Endothelial cell (in vitro differentiated cells): Measurements from ENCODE around the gene TMEM151B. TPM values are rescaled to one million over a fixed set of nuclear protein-coding genes. Genes with fewer than 3 reads are reported as not detected.

Experiments
- DNase-seq: peaks from one replicate; pipeline ENCODE4 v3.0.0; 2021; ENCODE audit warnings: low spot score
- H3K27ac Mint-ChIP-seq: one replicate; pipeline ENCODE4 v1.8.0; 2021; ENCODE audit warnings: mixed read lengths, inconsistent platforms; ENCODE audit not compliant: unreplicated experiment
- H3K27me3 Mint-ChIP-seq: one replicate; pipeline ENCODE4 v1.8.0; 2021; ENCODE audit warnings: mild to moderate bottlenecking, moderate library complexity, mixed read lengths, inconsistent platforms; ENCODE audit not compliant: unreplicated experiment
- H3K36me3 Mint-ChIP-seq: one replicate; pipeline ENCODE4 v1.8.0; 2021; ENCODE audit warnings: mild to moderate bottlenecking, low read depth, mixed read lengths, inconsistent platforms; ENCODE audit not compliant: unreplicated experiment
- H3K4me1 Mint-ChIP-seq: one replicate; pipeline ENCODE4 v1.8.0; 2021; ENCODE audit warnings: mild to moderate bottlenecking, mixed read lengths, inconsistent platforms; ENCODE audit not compliant: unreplicated experiment
- H3K4me3 Mint-ChIP-seq: one replicate; pipeline ENCODE4 v1.8.0; 2021; ENCODE audit warnings: mild to moderate bottlenecking, mixed read lengths, inconsistent platforms; ENCODE audit not compliant: unreplicated experiment
- H3K9me3 Mint-ChIP-seq: one replicate; pipeline ENCODE4 v1.8.0; 2021; ENCODE audit warnings: mixed read lengths, inconsistent platforms; ENCODE audit not compliant: unreplicated experiment
- CTCF ChIP-seq: fragments of 200-600 bp; sonication (generic); IDR thresholded peaks from one replicate; pipeline ENCODE4 v1.5.0; 2021; ENCODE audit warnings: antibody characterized with exemption; ENCODE audit not compliant: unreplicated experiment
- total RNA-seq: library from RNA; stranded (reverse); fragmentation: NEBNext Ultra II Directional; extraction: Animal tissue kit (Norgen Biotek cat#: 25700); gene quantifications from one replicate; pipeline ENCODE4 v1.2.1, GENCODE V29; 2021; ENCODE audit not compliant: unreplicated experiment

Gene TMEM151B
- total RNA-seq, 1 donor from 2014 or later: 0.28 TPM

- TF ChIP-seq CTCF: no peak
- H3K4me3 Mint-ChIP-seq: peak overlapping the region; percentile 65
- no peaks in the 10 kb centered on the region for H3K9me3 Mint-ChIP-seq
- H3K27me3 Mint-ChIP-seq: peaks cover 15% of the 10 kb centered on the region
- peaks cover 3% of the 10 kb centered on the region for H3K4me1 Mint-ChIP-seq
- DNase-seq: no peak
- H3K36me3 Mint-ChIP-seq: peaks cover 16% of the 10 kb centered on the region
- no peak overlapping the region for H3K27ac Mint-ChIP-seq
These were observed 28.6 kb downstream of the TMEM151B start for GRCh38 chr6:44298864-44299263.

- no peak for DNase-seq
- H3K4me1 Mint-ChIP-seq: peaks cover 3% of the 10 kb centered on the region
- no peak overlapping the region for H3K27ac Mint-ChIP-seq
- peaks cover 18% of the 10 kb centered on the region for H3K36me3 Mint-ChIP-seq
- H3K27me3 Mint-ChIP-seq: peaks cover 15% of the 10 kb centered on the region
- H3K4me3 Mint-ChIP-seq: peak overlapping the region; percentile 62
- H3K9me3 Mint-ChIP-seq: no peaks in the 10 kb centered on the region
- TF ChIP-seq CTCF: no peak
These were observed 30.1 kb downstream of the TMEM151B start for GRCh38 chr6:44300292-44300823.

GRCh38 chr6:44301106-44301505, 30.9 kb downstream of the TMEM151B start:
- no peak overlapping the region for H3K4me3 Mint-ChIP-seq
- H3K9me3 Mint-ChIP-seq: no peaks in the 10 kb centered on the region
- H3K4me1 Mint-ChIP-seq: peaks cover 3% of the 10 kb centered on the region
- DNase-seq: no peak
- peaks cover 23% of the 10 kb centered on the region for H3K36me3 Mint-ChIP-seq
- TF ChIP-seq CTCF: no peak
- peaks cover 15% of the 10 kb centered on the region for H3K27me3 Mint-ChIP-seq
- H3K27ac Mint-ChIP-seq: no peak overlapping the region

GRCh38 chr6:44301782-44302564, 31.7 kb downstream of the TMEM151B start:
- no peak overlapping the region for H3K27ac Mint-ChIP-seq
- no peak for TF ChIP-seq CTCF
- DNase-seq: no peak
- H3K4me3 Mint-ChIP-seq: no peak overlapping the region
- H3K4me1 Mint-ChIP-seq: peaks cover 3% of the 10 kb centered on the region
- no peaks in the 10 kb centered on the region for H3K9me3 Mint-ChIP-seq
- peaks cover 23% of the 10 kb centered on the region for H3K36me3 Mint-ChIP-seq
- H3K27me3 Mint-ChIP-seq: peaks cover 7% of the 10 kb centered on the region

GRCh38 chr6:44302856-44303255, 32.6 kb downstream of the TMEM151B start:
- Mint-ChIP-seq H3K4me1 (peaks cover 3% of the 10 kb centered on the region), H3K27me3 (peaks cover 6% of the 10 kb centered on the region), H3K27ac (no peak overlapping the region), H3K9me3 (no peaks in the 10 kb centered on the region), H3K4me3 (no peak overlapping the region), H3K36me3 (peaks cover 28% of the 10 kb centered on the region)
- TF ChIP-seq CTCF: no peak
- DNase-seq: no peak
